Left colon (tissue), 2 donors: ENCODE measurements around the gene TAS1R2. TPM values are rescaled to one million over a fixed set of nuclear protein-coding genes. Genes with fewer than 3 reads are reported as not detected.

Experiments used
- ATAC-seq: fragments of 200-7000 bp; cut with Tn5 transposase; one replicate; pipeline ENCODE4 v1.9.1; 2020; ENCODE audit warnings: mild to moderate bottlenecking, moderate library complexity
- DNase-seq, 2 donors: peaks; one replicate each; pipeline ENCODE4 v3.0.0-alpha.2; 2020
- intact Hi-C, 2 donors: fragments of 100-400 bp; cut with DNase I in 1 of 2; cut with micrococcal nuclease in 1 of 2; formaldehyde crosslinking; loops; one replicate each; pipeline versions ENCODE4 v1.11.2 to v1.14.0; 2022; cut with DNase I, micrococcal nuclease
- total RNA-seq, 2 donors: library from RNA; stranded (reverse); fragmentation: NEBNext Ultra II Directional; extraction: Animal tissue kit (Norgen Biotek cat#: 25700); gene quantifications; one replicate each; pipeline ENCODE4 v1.2.1, GENCODE V29; 2021
- donor health status: DM: no; HTN: no; CAD: no.
- donor health status: DM: yes; HTN: yes; CAD: no.

Gene TAS1R2
- total RNA-seq, 2 donors from 2014 or later = not detected

GRCh38 chr1:18811733-18812452, 47.6 kb downstream of the TAS1R2 start:
- intact Hi-C loops = no loop called here
- no peak for ATAC-seq

GRCh38 chr1:18809953-18810899, 49.2 kb downstream of the TAS1R2 start:
- no peak for DNase-seq
- no peak for ATAC-seq
- intact Hi-C loops = no loop called here

More at GRCh38 chr1:18811733-18812452, 47.6 kb downstream of the TAS1R2 start:
- DNase-seq = no peak

GRCh38 chr1:18808550-18808949, 50.9 kb downstream of the TAS1R2 start:
- intact Hi-C loops = no loop called here
- no peak for ATAC-seq
- DNase-seq = no peak

GRCh38 chr1:18807334-18808063, 52.0 kb downstream of the TAS1R2 start:
- intact Hi-C loops = no loop called here
- ATAC-seq = no peak

GRCh38 chr1:18805925-18806849, 53.3 kb downstream of the TAS1R2 start:
- ATAC-seq (no peak), DNase-seq (no peak)
- intact Hi-C loops = no loop called here

More at GRCh38 chr1:18807334-18808063, 52.0 kb downstream of the TAS1R2 start:
- no peak for DNase-seq

GRCh38 chr1:18805150-18805879, 54.1 kb downstream of the TAS1R2 start:
- intact Hi-C loops = no loop called here
- no peak for ATAC-seq
- DNase-seq = no peak

GRCh38 chr1:18803851-18804250, 55.6 kb downstream of the TAS1R2 start:
- intact Hi-C loops = no loop called here
- ATAC-seq (no peak), DNase-seq (no peak)

GRCh38 chr1:18803151-18803791, 56.2 kb downstream of the TAS1R2 start:
- ATAC-seq (no peak), DNase-seq (no peak)
- intact Hi-C loops = no loop called here

- no peak for DNase-seq
- intact Hi-C loops = no loop called here
- no peak for ATAC-seq
These were observed 57.2 kb downstream of the TAS1R2 start for GRCh38 chr1:18802231-18802630.

GRCh38 chr1:18800258-18800657, 59.2 kb downstream of the TAS1R2 start:
- intact Hi-C loops = no loop called here
- ATAC-seq = no peak
- DNase-seq = no peak

- intact Hi-C loops = no loop called here
- DNase-seq (no peak), ATAC-seq (no peak)
These were observed 60.0 kb downstream of the TAS1R2 start for GRCh38 chr1:18799454-18799853.

- intact Hi-C loops = no loop called here
- no peak for DNase-seq
- no peak for ATAC-seq
These were observed 60.5 kb downstream of the TAS1R2 start for GRCh38 chr1:18798946-18799345.

GRCh38 chr1:18798533-18798932, 60.9 kb downstream of the TAS1R2 start:
- ATAC-seq (no peak), DNase-seq (no peak)
- intact Hi-C loops = no loop called here

- DNase-seq (no peak), ATAC-seq (no peak)
- intact Hi-C loops = no loop called here
These were observed 62.5 kb downstream of the TAS1R2 start for GRCh38 chr1:18796950-18797349.

GRCh38 chr1:18795002-18795689, 64.3 kb downstream of the TAS1R2 start:
- intact Hi-C loops = no loop called here
- ATAC-seq (no peak), DNase-seq (no peak)

GRCh38 chr1:18794561-18794960, 64.9 kb downstream of the TAS1R2 start:
- ATAC-seq (no peak), DNase-seq (no peak)
- intact Hi-C loops = no loop called here

GRCh38 chr1:18794051-18794450, 65.4 kb downstream of the TAS1R2 start:
- ATAC-seq (no peak), DNase-seq (no peak)
- intact Hi-C loops = no loop called here
